Measurements from ENCODE around the gene COQ8A.

GRCh38 chr1:226957714-226958113, 17.6 kb downstream of the COQ8A start:
- TF ChIP-seq CTCF (conservative IDR thresholded peaks at IDR 0.05 in 1 of 2, IDR thresholded peaks at IDR 0.05 in 1 of 2; ENCODE audit: low read depth in 1 of 2, low read length in 2 of 2), result no peak
- TF ChIP-seq EZH2 (IDR thresholded peaks at IDR 0.05; ENCODE audit: low read length, missing control alignments), result no peak

All from fibroblast of lung (primary cell).